Lower lobe of right lung (tissue), 2 donors: ENCODE results near the gene SMARCA4. TPM values are rescaled to one million over a fixed set of nuclear protein-coding genes. Genes with fewer than 3 reads are reported as not detected.
"Not testable (repeated sequence)": the region's sequence is repeated elsewhere in the genome, so short reads cannot be mapped to it uniquely, and the experiment has no call there.

Source experiments
- ATAC-seq, 2 donors: fragments of 200-7000 bp; cut with Tn5 transposase; one replicate each; pipeline ENCODE4 v1.9.1; 2020 to 2022; ENCODE audit warnings: mild to moderate bottlenecking in 2 of 2, moderate library complexity in 2 of 2
- DNase-seq: peaks from one replicate; pipeline ENCODE4 v3.0.0-alpha.2; 2020
- H3K27ac ChIP-seq: fragments of 200-600 bp; one replicate; pipeline ENCODE4 v1.8.0; 2022
- H3K27me3 ChIP-seq: fragments of 200-600 bp; one replicate; pipeline ENCODE4 v1.8.0; 2022; ENCODE audit warnings: low read depth
- H3K36me3 ChIP-seq: fragments of 200-600 bp; one replicate; pipeline ENCODE4 v1.8.0; 2022; ENCODE audit warnings: mild to moderate bottlenecking
- H3K4me1 ChIP-seq: fragments of 200-600 bp; one replicate; pipeline ENCODE4 v1.8.0; 2022
- H3K4me3 ChIP-seq: fragments of 200-600 bp; one replicate; pipeline ENCODE4 v1.8.0; 2022; ENCODE audit warnings: mild to moderate bottlenecking
- H3K9me3 ChIP-seq: fragments of 200-600 bp; one replicate; pipeline ENCODE4 v1.8.0; 2022
- intact Hi-C: fragments of 100-400 bp; cut with DNase I; formaldehyde crosslinking; loops from one replicate; pipeline ENCODE4 v1.11.0; 2022
- total RNA-seq: library from RNA; stranded (reverse); fragmentation: NEBNext Ultra II Directional; extraction: Animal tissue kit (Norgen Biotek cat#: 25700); gene quantifications from one replicate; pipeline ENCODE4 v1.2.1, GENCODE V29; 2021
- TF ChIP-seq, protein P1 (sequence below): fragments of 200-600 bp; IDR thresholded peaks from one replicate; pipeline ENCODE4 v1.8.0; 2022; ENCODE audit warnings: antibody characterized with exemption, mild to moderate bottlenecking
- donor health status: DM: no; HTN: yes; CAD: no; lungs with severe emphysema.

SMARCA4 gene
- total RNA-seq, 1 donor from 2014 or later = 85.0 TPM

DNA sequence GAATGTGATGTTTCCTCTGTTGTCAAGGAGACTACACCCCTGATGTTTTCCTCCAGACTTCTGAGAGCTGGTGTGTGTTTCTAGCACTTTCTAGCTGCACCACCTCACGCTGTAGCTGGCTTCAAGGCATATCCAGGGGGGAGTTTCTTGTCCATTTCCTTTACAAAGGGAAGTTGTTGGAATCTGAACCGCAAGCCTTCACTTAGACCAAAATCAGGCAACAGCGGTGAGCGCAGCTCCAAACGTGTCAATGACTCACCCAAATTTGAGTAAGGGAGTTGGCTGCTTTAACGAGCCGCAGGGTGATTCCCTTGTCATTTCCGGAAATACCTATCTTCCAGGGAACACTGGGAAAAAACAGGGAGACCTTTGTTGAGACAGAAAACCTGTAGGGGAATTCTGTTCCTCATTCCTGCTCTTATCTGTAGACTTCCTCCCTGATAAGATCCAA is 130.9 kb downstream of the SMARCA4 start:
- TF ChIP-seq, protein P1, sequence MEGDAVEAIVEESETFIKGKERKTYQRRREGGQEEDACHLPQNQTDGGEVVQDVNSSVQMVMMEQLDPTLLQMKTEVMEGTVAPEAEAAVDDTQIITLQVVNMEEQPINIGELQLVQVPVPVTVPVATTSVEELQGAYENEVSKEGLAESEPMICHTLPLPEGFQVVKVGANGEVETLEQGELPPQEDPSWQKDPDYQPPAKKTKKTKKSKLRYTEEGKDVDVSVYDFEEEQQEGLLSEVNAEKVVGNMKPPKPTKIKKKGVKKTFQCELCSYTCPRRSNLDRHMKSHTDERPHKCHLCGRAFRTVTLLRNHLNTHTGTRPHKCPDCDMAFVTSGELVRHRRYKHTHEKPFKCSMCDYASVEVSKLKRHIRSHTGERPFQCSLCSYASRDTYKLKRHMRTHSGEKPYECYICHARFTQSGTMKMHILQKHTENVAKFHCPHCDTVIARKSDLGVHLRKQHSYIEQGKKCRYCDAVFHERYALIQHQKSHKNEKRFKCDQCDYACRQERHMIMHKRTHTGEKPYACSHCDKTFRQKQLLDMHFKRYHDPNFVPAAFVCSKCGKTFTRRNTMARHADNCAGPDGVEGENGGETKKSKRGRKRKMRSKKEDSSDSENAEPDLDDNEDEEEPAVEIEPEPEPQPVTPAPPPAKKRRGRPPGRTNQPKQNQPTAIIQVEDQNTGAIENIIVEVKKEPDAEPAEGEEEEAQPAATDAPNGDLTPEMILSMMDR = no peak
- Histone ChIP-seq H3K4me1 (peaks cover 77% of the 10 kb centered on the region), H3K4me3 (peak overlapping the region; percentile 69), H3K27me3 (no peaks in the 10 kb centered on the region), H3K36me3 (peaks cover 8% of the 10 kb centered on the region), H3K9me3 (no peaks in the 10 kb centered on the region), H3K27ac (peak overlapping the region; percentile 98)
- DNase-seq (peak; percentile 53), ATAC-seq (peak; percentile 3 to 10)
- intact Hi-C loops = no loop called here

DNA sequence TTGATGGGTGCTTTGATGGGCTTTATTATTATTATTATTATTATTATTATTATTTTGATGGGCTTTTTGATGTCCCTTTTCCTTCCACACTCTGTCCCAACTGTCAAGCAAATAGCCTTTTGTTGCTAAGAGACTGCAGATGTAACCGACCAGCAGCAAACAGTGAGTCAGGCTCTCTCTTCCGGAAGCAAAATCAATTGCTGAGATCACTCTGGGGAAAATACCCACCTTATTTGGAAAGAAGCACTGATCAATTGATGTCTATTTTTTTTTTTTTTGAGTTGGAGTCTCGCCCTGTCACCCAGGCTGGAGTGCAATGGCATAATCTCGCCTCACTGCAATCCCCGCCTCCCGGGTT is 131.3 kb downstream of the SMARCA4 start:
- Histone ChIP-seq H3K4me1 (peaks cover 79% of the 10 kb centered on the region), H3K27me3 (no peaks in the 10 kb centered on the region), H3K4me3 (peak overlapping the region; percentile 69), H3K9me3 (no peaks in the 10 kb centered on the region), H3K27ac (peak overlapping the region; percentile 98), H3K36me3 (peaks cover 8% of the 10 kb centered on the region)
- TF ChIP-seq, protein P1 = no peak
- ATAC-seq (peak in 1 of 2 donors; percentile 14), DNase-seq (no peak)
- intact Hi-C loops = no loop called here

DNA sequence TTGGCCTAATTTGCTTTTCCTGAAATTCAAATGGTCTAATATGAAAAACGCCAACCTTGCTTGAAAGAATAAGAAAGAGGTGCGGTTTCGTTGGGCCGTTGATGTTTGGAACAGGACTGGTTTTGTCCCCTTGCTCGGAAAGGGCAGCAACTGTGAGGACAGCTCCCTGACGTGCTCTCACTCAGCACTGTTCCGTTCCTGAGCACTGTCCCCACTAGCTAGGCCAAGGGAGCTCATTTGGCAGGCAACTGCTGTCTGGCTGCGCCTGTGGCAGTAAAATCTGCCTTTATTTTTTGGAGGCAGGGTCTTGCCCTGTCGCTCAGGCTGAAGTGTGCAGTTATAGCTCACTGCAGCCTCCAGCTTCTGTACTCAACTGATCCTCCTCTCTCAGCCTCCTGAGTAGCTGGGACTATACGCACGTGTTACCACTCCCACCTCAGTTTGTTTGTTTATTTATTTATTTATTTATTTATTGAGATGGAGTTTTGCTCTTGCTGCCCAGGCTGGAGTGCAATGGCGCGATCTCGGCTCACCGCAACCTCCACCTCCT is 132.9 kb downstream of the SMARCA4 start:
- peak overlapping the region; percentile 98 for H3K27ac ChIP-seq
- TF ChIP-seq, protein P1 = no peak
- DNase-seq = no peak
- ATAC-seq = no peak
- H3K9me3 ChIP-seq = no peaks in the 10 kb centered on the region
- no peaks in the 10 kb centered on the region for H3K27me3 ChIP-seq
- intact Hi-C loops = no loop called here
- H3K4me3 ChIP-seq = peak overlapping the region; percentile 69
- peaks cover 8% of the 10 kb centered on the region for H3K36me3 ChIP-seq
- peaks cover 80% of the 10 kb centered on the region for H3K4me1 ChIP-seq

DNA sequence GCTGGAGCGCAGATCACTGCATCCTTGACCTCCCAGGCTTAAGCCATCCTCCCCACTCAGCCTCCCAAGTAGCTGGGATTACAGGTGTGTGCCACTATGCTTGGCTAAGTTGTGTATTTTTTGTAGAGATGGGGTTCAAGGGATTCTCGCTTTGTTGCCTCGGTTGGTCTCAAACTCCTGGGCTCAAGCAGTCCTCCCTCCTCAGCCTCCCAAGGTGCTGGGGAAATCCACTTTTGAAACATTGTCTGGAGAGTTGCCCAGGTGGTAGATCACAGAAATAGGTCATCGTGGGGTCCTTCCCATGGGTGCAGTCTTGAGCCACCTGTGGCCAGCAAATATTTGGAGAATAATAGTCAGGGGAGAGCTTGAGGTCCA is 133.7 kb downstream of the SMARCA4 start:
- DNase-seq (no peak), ATAC-seq (no peak)
- Histone ChIP-seq H3K27ac (peak overlapping the region; percentile 98), H3K4me3 (peak overlapping the region; percentile 2), H3K36me3 (peaks cover 8% of the 10 kb centered on the region), H3K4me1 (peaks cover 73% of the 10 kb centered on the region), H3K27me3 (no peaks in the 10 kb centered on the region), H3K9me3 (no peaks in the 10 kb centered on the region)
- TF ChIP-seq, protein P1 = no peak
- intact Hi-C loops = no loop called here

DNA sequence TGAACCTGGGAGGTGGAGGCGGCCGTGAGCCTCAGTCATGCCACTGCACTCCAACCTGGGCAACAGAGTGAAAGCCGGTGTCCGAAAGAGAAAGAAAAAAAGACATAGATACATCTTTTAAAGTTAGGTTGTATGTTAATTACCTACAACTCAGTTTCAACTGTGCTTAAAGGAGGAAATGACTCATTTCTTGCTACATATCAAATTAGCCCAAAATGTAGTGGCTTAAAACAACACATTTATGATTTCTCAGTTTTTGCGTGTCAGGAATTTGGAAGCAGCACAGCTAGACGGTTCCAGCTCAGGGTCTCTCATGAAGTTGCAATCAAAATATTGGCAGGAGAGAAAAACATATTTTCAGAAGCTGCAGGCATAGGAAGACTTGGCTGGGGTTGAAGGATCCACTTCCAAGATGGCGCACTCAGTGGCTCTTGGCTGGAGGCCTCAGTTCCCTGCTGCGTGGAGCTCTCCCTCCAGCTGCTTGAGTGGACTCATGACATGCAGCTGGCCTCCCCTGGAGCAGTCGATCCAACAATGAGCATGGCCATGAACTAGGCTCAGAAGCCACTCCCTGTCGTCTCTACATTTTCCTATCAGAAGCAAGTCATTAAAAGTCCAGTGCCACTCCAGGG is 135.5 kb downstream of the SMARCA4 start:
- DNase-seq (no peak), ATAC-seq (no peak)
- peak overlapping the region; percentile 98 for H3K27ac ChIP-seq
- H3K9me3 ChIP-seq = no peaks in the 10 kb centered on the region
- TF ChIP-seq, protein P1 = no peak
- H3K4me1 ChIP-seq = peaks cover 63% of the 10 kb centered on the region
- H3K36me3 ChIP-seq = peaks cover 22% of the 10 kb centered on the region
- no peaks in the 10 kb centered on the region for H3K27me3 ChIP-seq
- H3K4me3 ChIP-seq = no peak overlapping the region
- intact Hi-C loops = no loop called here

DNA sequence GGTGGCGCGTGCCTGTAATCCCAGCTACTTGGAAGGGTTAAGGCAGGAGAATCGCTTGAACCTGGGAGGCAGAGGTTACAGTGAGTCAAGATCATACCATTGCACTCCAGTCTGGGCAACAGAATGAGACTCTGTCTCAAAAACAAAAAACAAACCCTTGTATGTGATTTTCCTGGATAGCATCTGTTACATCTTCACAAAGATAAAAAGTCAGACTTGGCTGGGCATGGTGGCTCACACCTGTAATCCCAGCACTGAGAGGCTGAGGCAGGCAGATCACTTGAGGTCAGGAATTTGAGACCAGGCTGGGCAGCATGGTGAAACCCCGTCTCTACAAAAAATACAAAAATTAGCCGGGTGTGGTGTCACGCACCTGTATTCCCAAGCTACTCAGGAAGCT is 136.5 kb downstream of the SMARCA4 start:
- peaks cover 53% of the 10 kb centered on the region for H3K4me1 ChIP-seq
- DNase-seq, H3K27me3 ChIP-seq, H3K4me3 ChIP-seq, ATAC-seq, intact Hi-C loops, H3K9me3 ChIP-seq: not testable (repeated sequence)
- H3K27ac ChIP-seq = peak overlapping the region; percentile 50
- peaks cover 32% of the 10 kb centered on the region for H3K36me3 ChIP-seq
